ENCODE results near the gene HOXB6. TPM values are rescaled to one million over a fixed set of nuclear protein-coding genes. Genes with fewer than 3 reads are reported as not detected.

HOXB6 gene
- total and polyA plus RNA-seq, 4 donors: 5.3 to 7.5 (median 5.7) TPM

DNA sequence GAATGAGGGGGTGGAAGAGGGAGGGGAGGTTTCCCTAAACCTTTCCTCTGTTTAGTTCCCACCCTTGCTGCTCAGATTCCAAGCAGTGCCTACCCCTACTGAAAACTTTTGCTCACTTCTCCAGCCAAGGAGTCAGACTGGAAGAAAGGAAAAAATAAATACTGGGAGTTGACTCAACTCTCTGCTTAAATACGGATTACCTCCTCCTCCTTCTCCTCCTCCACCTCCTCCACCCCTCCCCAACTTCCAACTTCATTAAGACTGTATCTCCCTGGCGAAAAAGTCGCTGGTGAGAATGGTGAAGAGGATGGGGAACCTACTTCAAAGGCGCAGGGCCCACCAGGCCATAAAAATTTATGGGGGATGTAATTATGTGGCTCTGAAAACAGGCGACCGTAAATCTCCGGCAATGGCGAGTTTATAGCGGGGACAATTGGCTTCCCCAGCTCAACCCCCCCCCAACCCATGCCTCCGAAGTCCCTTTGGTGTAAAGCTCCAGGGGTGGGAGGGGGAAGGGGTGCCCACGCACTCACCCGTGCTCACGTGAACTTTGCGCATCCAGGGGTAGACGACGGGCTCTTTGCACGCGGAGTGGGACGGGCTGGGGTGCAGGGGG, 27.3 kb downstream of the HOXB6 start:
- DNase-seq: peak in 1 of 3 donors; percentile 71
- ATAC-seq (ENCODE audit: insufficient read depth, low FRiP score): no peak
- Histone ChIP-seq H3K27ac (ENCODE audit: low read depth in 1 of 2, low read length in 1 of 2) (peak overlapping the region in 1 of 2 donors; percentile 79), H3K9me3 (ENCODE audit: control insufficient read depth in 4 of 4, insufficient read depth in 3 of 4, low read length in 3 of 4) (peaks cover 0 to 2% (median 0%) of the 10 kb centered on the region in 4 donors), H3K36me3 (ENCODE audit: control insufficient read depth in 4 of 4, insufficient read depth in 4 of 4, low read length in 4 of 4) (peaks cover 0 to 23% (median 1%) of the 10 kb centered on the region in 4 donors), H3K4me3 (peak overlapping the region; percentile 39), H3K9ac (ENCODE audit: insufficient read depth in 1 of 2, low read length in 2 of 2) (peak overlapping the region; percentile 76 to 94), H3K27me3 (ENCODE audit: control insufficient read depth in 3 of 3, insufficient read depth in 3 of 3, low read length in 2 of 3) (peaks cover 4 to 59% (median 19%) of the 10 kb centered on the region in 3 donors), H3K4me1 (ENCODE audit: control insufficient read depth in 5 of 5, insufficient read depth in 5 of 5, low read length in 5 of 5) (peaks cover 0 to 76% (median 0%) of the 10 kb centered on the region in 5 donors)
- WGBS, 2 donors: 2 to 3% methylated on average over 19 of the region's 19 CpGs
- TF ChIP-seq, protein P1, sequence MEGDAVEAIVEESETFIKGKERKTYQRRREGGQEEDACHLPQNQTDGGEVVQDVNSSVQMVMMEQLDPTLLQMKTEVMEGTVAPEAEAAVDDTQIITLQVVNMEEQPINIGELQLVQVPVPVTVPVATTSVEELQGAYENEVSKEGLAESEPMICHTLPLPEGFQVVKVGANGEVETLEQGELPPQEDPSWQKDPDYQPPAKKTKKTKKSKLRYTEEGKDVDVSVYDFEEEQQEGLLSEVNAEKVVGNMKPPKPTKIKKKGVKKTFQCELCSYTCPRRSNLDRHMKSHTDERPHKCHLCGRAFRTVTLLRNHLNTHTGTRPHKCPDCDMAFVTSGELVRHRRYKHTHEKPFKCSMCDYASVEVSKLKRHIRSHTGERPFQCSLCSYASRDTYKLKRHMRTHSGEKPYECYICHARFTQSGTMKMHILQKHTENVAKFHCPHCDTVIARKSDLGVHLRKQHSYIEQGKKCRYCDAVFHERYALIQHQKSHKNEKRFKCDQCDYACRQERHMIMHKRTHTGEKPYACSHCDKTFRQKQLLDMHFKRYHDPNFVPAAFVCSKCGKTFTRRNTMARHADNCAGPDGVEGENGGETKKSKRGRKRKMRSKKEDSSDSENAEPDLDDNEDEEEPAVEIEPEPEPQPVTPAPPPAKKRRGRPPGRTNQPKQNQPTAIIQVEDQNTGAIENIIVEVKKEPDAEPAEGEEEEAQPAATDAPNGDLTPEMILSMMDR (IDR thresholded peaks at IDR 0.05; ENCODE audit: control extremely low read depth, extremely low read depth): no peak

DNA sequence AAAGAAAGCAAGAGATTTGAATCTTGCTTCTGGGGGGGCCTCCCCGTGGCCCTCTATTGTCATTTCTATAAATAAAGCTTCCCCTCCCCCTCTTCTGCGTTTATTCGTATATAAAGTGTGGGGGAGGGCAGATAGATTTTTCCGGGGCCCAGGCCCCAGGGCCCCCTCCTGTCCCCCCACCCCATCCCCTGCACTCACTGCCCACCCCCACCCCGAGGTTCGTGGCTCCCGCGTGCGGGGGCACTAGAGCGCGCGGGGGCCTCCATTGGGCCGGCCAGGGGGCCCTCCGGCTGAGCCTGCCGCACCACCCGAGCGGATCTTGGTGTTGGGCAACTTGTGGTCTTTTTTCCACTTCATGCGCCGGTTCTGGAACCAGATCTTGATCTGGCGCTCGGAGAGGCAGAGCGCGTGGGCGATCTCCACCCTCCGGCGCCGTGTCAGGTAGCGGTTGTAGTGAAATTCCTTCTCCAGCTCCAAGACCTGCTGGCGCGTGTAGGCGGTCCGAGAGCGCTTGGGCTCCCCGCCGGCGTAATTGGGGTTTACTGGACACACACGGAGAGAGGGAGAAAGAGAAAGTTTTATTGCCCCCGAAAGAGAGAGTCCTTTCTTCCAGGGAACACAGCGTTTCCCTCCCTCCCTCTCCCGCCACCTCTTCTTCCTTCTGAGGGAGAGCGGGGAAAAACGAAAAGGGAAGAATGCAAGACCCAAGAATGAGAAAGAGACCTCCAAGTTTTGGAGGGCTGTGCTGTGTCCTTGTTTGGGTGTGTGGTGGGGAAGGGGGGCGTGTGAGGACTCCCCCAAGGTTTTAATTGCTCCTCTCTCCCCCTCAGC, 28.1 kb downstream of the HOXB6 start:
- 7 to 11% methylated on average over 41 to 43 of the region's 43 CpGs for WGBS, 2 donors

DNA sequence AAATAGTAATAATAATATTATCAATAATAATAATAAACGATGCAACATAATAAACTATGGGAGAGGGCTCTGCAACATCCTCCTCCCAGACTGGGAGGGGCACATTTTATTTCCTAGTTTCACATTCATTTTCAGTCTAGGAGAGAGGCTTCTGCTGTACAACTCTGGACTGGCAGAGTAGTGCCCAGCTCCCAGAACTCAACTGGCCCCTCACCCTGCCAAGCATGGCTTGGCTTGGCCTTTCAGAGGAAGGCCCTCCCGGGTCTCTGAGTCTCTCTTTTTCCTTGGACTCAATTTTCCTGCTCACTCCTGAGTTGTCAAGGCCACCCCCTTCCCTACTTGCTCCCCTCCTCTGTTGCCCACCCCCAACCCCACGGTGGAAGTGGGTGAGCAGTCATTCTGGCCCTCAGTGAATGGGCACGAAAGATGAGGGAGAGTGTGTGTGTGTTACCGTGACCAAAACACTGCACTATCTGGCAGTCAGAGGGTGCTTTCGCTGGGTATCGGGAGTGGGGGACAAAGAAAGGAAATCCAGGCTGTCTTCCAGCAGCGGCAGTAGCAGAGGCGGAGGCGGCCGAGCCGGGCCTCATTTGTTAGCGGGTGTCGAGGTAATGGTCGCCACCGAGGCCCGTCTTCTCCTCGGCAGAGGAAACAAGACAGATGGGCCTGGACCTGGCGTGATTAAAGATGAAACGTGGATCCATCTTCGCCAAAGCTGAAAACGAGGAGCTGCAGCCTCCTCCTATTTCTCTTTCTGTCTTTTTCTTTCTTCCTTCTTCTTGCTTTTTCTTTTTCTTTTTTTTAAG, 28.9 kb downstream of the HOXB6 start:
- TF ChIP-seq, protein P1 (IDR thresholded peaks at IDR 0.05; ENCODE audit: control extremely low read depth, extremely low read depth): no peak
- Histone ChIP-seq H3K9ac (ENCODE audit: insufficient read depth in 1 of 2, low read length in 2 of 2) (peak overlapping the region; percentile 84 to 96), H3K36me3 (ENCODE audit: control insufficient read depth in 4 of 4, insufficient read depth in 4 of 4, low read length in 4 of 4) (peaks cover 0 to 29% (median 1%) of the 10 kb centered on the region in 4 donors), H3K9me3 (ENCODE audit: control insufficient read depth in 4 of 4, insufficient read depth in 3 of 4, low read length in 3 of 4) (no peaks in the 10 kb centered on the region), H3K4me3 (no peak overlapping the region), H3K4me1 (ENCODE audit: control insufficient read depth in 5 of 5, insufficient read depth in 5 of 5, low read length in 5 of 5) (peaks cover 0 to 80% (median 0%) of the 10 kb centered on the region in 5 donors), H3K27ac (ENCODE audit: low read depth in 1 of 2, low read length in 1 of 2) (peak overlapping the region in 1 of 2 donors; percentile 89), H3K27me3 (ENCODE audit: control insufficient read depth in 3 of 3, insufficient read depth in 3 of 3, low read length in 2 of 3) (peaks cover 3 to 69% (median 17%) of the 10 kb centered on the region in 3 donors)
- DNase-seq (peak in 2 of 3 donors; percentile 58 to 71), ATAC-seq (ENCODE audit: insufficient read depth, low FRiP score) (no peak)
- 25 to 41% methylated on average over 22 of the region's 22 CpGs for WGBS, 2 donors

More for the DNA sequence above, 28.1 kb downstream of the HOXB6 start:
- Histone ChIP-seq H3K27ac (ENCODE audit: low read depth in 1 of 2, low read length in 1 of 2) (peak overlapping the region in 1 of 2 donors; percentile 71), H3K4me3 (peak overlapping the region; percentile 12), H3K4me1 (ENCODE audit: control insufficient read depth in 5 of 5, insufficient read depth in 5 of 5, low read length in 5 of 5) (peaks cover 0 to 81% (median 0%) of the 10 kb centered on the region in 5 donors), H3K27me3 (ENCODE audit: control insufficient read depth in 3 of 3, insufficient read depth in 3 of 3, low read length in 2 of 3) (peaks cover 4 to 65% (median 19%) of the 10 kb centered on the region in 3 donors), H3K36me3 (ENCODE audit: control insufficient read depth in 4 of 4, insufficient read depth in 4 of 4, low read length in 4 of 4) (peaks cover 0 to 29% (median 1%) of the 10 kb centered on the region in 4 donors), H3K9ac (ENCODE audit: insufficient read depth in 1 of 2, low read length in 2 of 2) (peak overlapping the region; percentile 84 to 96), H3K9me3 (ENCODE audit: control insufficient read depth in 4 of 4, insufficient read depth in 3 of 4, low read length in 3 of 4) (no peaks in the 10 kb centered on the region)
- no peak for ATAC-seq (ENCODE audit: insufficient read depth, low FRiP score)
- TF ChIP-seq, protein P1 (IDR thresholded peaks at IDR 0.05; ENCODE audit: control extremely low read depth, extremely low read depth): no peak
- peak in 1 of 3 donors; percentile 63 for DNase-seq
